GM12878 (cell line): ENCODE data around the gene DEFB131B. TPM values are rescaled to one million over a fixed set of nuclear protein-coding genes. Genes with fewer than 3 reads are reported as not detected.

ENCODE experiments used
- ATAC-seq: fragments of 200-7000 bp; cut with Tn5 transposase; 3 replicates; pipeline ENCODE4 v1.9.1; 2020; ENCODE audit warnings: mild to moderate bottlenecking, moderate library complexity
- BruUV-seq: library from RNA; stranded (reverse); fragments of 400-500 nt; replicated peaks from 2 replicates; lab custom pipeline; 2021; lab: Mats Ljungman, UMichigan
- CTCF ChIA-PET: fragments of 300-600 bp; sonication (Branson Sonifier 250); formaldehyde crosslinking; extraction: SDS; loops from one replicate; lab custom pipeline; 2021; ENCODE audit warnings: inconsistent platforms; lab: Yijun Ruan, JAX
- POLR2A ChIA-PET: fragments of 350-600 bp; formaldehyde crosslinking; extraction: SDS; loops from one replicate; lab custom pipeline; 2021; ENCODE audit warnings: inconsistent platforms; lab: Charles Lee
- RAD21 ChIA-PET: fragments of 300-600 bp; sonication (Branson Sonifier 250); formaldehyde crosslinking; loops from one replicate; lab custom pipeline; 2023; ENCODE audit warnings: antibody characterized with exemption; ENCODE audit not compliant: unreplicated experiment; lab: Charles Lee
- SMC1A ChIA-PET: fragments of 300-600 bp; sonication (Branson Sonifier 250); formaldehyde crosslinking; loops from one replicate; lab custom pipeline; 2023; ENCODE audit not compliant: unreplicated experiment, uncharacterized antibody; lab: Charles Lee
- DNase-seq: peaks from one replicate; pipeline ENCODE4 v3.0.0-alpha.2; 2011; ENCODE audit warnings: low read depth, low spot score
- FAIRE-seq: peaks from 3 replicates; lab custom pipeline; 2011; peaks lifted over from hg19 to GRCh38; lab: Jason Lieb, UNC
- H2AFZ ChIP-seq: 2 replicates; pipeline ENCODE4 v1.6.0; 2011; ENCODE audit warnings: low read depth, low read length, control low read depth; ENCODE audit not compliant: control insufficient read depth
- H3K27ac ChIP-seq: 2 replicates; pipeline ENCODE4 v1.5.1; 2011; ENCODE audit warnings: control low read depth; ENCODE audit not compliant: control insufficient read depth, insufficient read depth
- H3K27me3 ChIP-seq, 2 experiments: replicated peaks in 1 of 2; 2 replicates each; pipeline versions ENCODE4 v1.6.0 to v1.6.1; 2011; ENCODE audit warnings: low read length in 1 of 2; ENCODE audit not compliant: control insufficient read depth in 2 of 2, insufficient read depth in 2 of 2
- H3K36me3 ChIP-seq, 2 experiments: 2 replicates each; pipeline ENCODE4 v1.5.1; 2011; ENCODE audit warnings: low read length in 1 of 2; ENCODE audit not compliant: control insufficient read depth in 2 of 2, insufficient read depth in 2 of 2
- H3K4me1 ChIP-seq: 2 replicates; pipeline ENCODE4 v1.6.1; 2011; ENCODE audit warnings: mild to moderate bottlenecking, low read length, moderate library complexity, mixed read lengths; ENCODE audit not compliant: control insufficient read depth, insufficient read depth
- H3K4me2 ChIP-seq: 2 replicates; pipeline ENCODE4 v1.6.0; 2011; ENCODE audit warnings: control low read depth; ENCODE audit not compliant: control insufficient read depth, insufficient read depth
- H3K4me3 ChIP-seq: fragments of 200-600 bp; sonication (generic); 2 replicates; pipeline ENCODE4 v1.5.1; 2016
- H3K79me2 ChIP-seq: 2 replicates; pipeline ENCODE4 v1.6.0; 2011; ENCODE audit warnings: low read length; ENCODE audit not compliant: control insufficient read depth, insufficient read depth
- H3K9ac ChIP-seq: 2 replicates; pipeline ENCODE4 v1.8.0; 2011; ENCODE audit warnings: low read length, control low read depth, mixed read lengths; ENCODE audit not compliant: control insufficient read depth, insufficient read depth
- H3K9me3 ChIP-seq: replicated peaks from 3 replicates; pipeline ENCODE4 v1.5.1; 2011; ENCODE audit warnings: mild to moderate bottlenecking, low read length; ENCODE audit not compliant: control insufficient read depth, insufficient read depth
- H4K20me1 ChIP-seq: 2 replicates; pipeline ENCODE4 v1.6.0; 2011; ENCODE audit not compliant: control insufficient read depth, insufficient read depth
- CREB1 ChIP-seq: IDR thresholded peaks from 2 replicates; pipeline ENCODE4 v1.6.1; 2012; ENCODE audit warnings: low read depth, mild to moderate bottlenecking, inconsistent platforms
- FOXM1 ChIP-seq: IDR thresholded peaks from 2 replicates; pipeline ENCODE4 v1.6.1; 2012; ENCODE audit warnings: low read depth, mild to moderate bottlenecking, inconsistent platforms, low read length, moderate library complexity
- IRF4 ChIP-seq: IDR thresholded peaks from 2 replicates; pipeline ENCODE4 v1.6.1; 2011; ENCODE audit warnings: low read depth, low read length
- KDM1A ChIP-seq: fragments of 200-600 bp; sonication (generic); IDR thresholded peaks from 2 replicates; pipeline ENCODE4 v1.6.1; 2016; ENCODE audit warnings: borderline replicate concordance
- MTA3 ChIP-seq: IDR thresholded peaks from 2 replicates; pipeline ENCODE4 v1.6.1; 2012; ENCODE audit warnings: low read length, inconsistent platforms, borderline replicate concordance
- NR2C2 ChIP-seq: IDR thresholded peaks from 2 replicates; pipeline ENCODE4 v1.6.1; 2011; ENCODE audit warnings: borderline replicate concordance, low read depth; ENCODE audit not compliant: control insufficient read depth, insufficient read length
- PML ChIP-seq: IDR thresholded peaks from 2 replicates; pipeline ENCODE4 v1.6.1; 2012; ENCODE audit warnings: low read length, inconsistent platforms
- POLR2AphosphoS5 ChIP-seq: IDR thresholded peaks from 2 replicates; pipeline ENCODE4 v1.6.1; 2011; ENCODE audit warnings: mild to moderate bottlenecking, low read length, inconsistent platforms
- SPI1 ChIP-seq: IDR thresholded peaks from 2 replicates; pipeline ENCODE4 v1.6.1; 2011; ENCODE audit warnings: low read depth, mild to moderate bottlenecking, low read length, moderate library complexity, borderline replicate concordance; ENCODE audit not compliant: insufficient read depth
- ZNF207 ChIP-seq: fragments of 450-650 bp; IDR thresholded peaks from 2 replicates; pipeline ENCODE4 v1.6.1; 2014; ENCODE audit warnings: antibody characterized with exemption, mild to moderate bottlenecking, borderline replicate concordance
- ZNF384 ChIP-seq: IDR thresholded peaks from 2 replicates; pipeline ENCODE4 v1.6.1; 2012; ENCODE audit warnings: low read depth, mild to moderate bottlenecking, low read length, improper control_type of control experiment, borderline replicate concordance
- ZSCAN29 ChIP-seq: fragments of 450-650 bp; IDR thresholded peaks from 2 replicates; pipeline ENCODE4 v1.6.1; 2017; ENCODE audit warnings: mild to moderate bottlenecking, moderate library complexity
- WGBS: methylation state at CpG from one replicate; pipeline ENCODE4 v1.1.6; 2016; ENCODE audit warnings: low lambda C conversion rate; ENCODE audit not compliant: insufficient replicate concordance, insufficient coverage; ENCODE audit errors: missing lambda C conversion rate; 5-methylcytosine and 5-hydroxymethylcytosine counted together
- in situ Hi-C: fragments of 300-500 bp; cut with MboI; formaldehyde crosslinking; loops from 9 replicates; pipeline ENCODE4 v1.14.3; 2018; ENCODE audit warnings: mixed read lengths
- intact Hi-C: fragments of 100-400 bp; cut with micrococcal nuclease; formaldehyde crosslinking; loops from one replicate; pipeline ENCODE4 v1.14.2; 2022; ENCODE audit not compliant: unreplicated experiment
- polyA plus RNA-seq, 11 experiments: library from polyadenylated mRNA; depleted of rRNA in 4 of 11; unstranded in 6 of 11; stranded (reverse) in 5 of 11; fragments of >200 nt; fragmentation: Nextera tagmentation in 4 of 11; fragmentation: Illumina TruSeq in 1 of 11; extraction: Ambion mirVana in 4 of 11; extraction: Trizol in 1 of 11; gene quantifications; 1 replicate in 1 of 11; 2 replicates in 10 of 11; pipeline versions ENCODE4 v1.2.1 to v1.2.3, GENCODE V29; 2011 to 2016; ENCODE audit warnings: inconsistent platforms in 2 of 11, missing spikeins in 2 of 11, low read depth in 1 of 11
- total RNA-seq, 4 experiments: library from RNA; depleted of rRNA in 3 of 4; stranded (reverse); fragments of >200 nt in 3 of 4; fragmentation: Illumina TruSeq in 1 of 4; extraction: Trizol in 1 of 4; gene quantifications; 2 replicates each; pipeline versions ENCODE4 v1.2.1 to v1.2.3, GENCODE V29; 2013 to 2021
- TF ChIP-seq, protein P1 (sequence below): IDR thresholded peaks from 2 replicates; pipeline ENCODE4 v1.6.1; 2012; ENCODE audit warnings: mild to moderate bottlenecking, low read depth, low read length
- TF ChIP-seq, protein P2 (sequence below): fragments of 450-650 bp; IDR thresholded peaks from 2 replicates; pipeline ENCODE4 v1.6.1; 2016; ENCODE audit warnings: mild to moderate bottlenecking
- TF ChIP-seq, protein P3 (sequence below): IDR thresholded peaks from 2 replicates; pipeline ENCODE4 v1.6.1; 2011; ENCODE audit warnings: low read depth, mild to moderate bottlenecking, low read length, moderate library complexity, borderline replicate concordance; ENCODE audit errors: extremely low read depth

DEFB131B gene
- total and polyA plus RNA-seq, 10 of the 15 experiments (the other 5 are each of a cell fraction or from before 2014, with no cell fraction given) = not detected

DNA sequence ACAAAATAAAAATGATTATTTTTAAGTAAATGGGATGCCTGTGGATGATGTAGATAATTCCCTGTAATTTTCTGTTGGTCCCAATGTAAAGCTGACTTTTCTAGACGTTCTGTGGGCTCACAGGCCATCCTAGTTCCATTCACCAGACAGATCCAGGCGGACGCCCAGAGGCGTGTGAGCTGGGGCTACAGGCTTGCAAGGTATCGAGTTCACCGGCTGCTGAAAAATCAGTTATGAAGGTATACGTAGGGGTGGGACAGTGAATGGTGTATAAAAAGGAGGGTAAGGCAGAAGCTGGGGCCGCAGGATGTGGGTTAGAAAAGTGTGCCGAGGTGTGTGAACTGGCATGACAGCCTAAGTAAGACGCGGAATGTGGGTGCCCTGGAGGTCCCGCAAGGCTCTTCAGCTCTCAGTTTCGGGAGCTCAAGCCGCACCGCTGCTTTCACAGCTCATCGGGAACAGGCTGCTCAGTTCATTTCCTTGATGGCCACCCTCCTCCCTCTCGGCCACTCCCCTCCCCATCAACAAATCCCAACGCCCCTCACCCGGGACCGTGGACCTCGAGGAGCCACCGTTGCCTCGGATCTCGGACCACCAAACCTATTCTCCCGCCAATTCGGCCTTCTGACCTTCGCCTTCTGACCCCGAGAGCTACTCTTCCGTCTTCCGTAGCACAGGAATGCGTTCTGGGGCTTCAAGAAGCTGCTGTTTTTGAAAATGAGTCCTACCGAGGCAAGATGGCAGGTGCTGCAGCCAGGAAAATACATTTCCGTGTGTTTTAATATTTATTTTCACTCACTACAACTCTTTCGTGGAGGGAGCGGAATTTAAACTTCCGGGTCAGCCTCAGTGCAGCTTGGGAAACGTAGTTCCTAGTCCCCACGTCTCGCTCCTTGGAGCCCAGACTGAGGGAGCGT is 49.8 kb downstream of the DEFB131B start, which contains the start of gene XNDC1N:
XNDC1N (minus strand) TSS at position 775 of the 917 bp plus-strand sequence. CDS start 5,241 bp downstream, outside the sequence.
- peaks cover 0 to 3% of the 10 kb centered on the region in 2 experiments; a peak in 2 of 4 replicates for H3K36me3 ChIP-seq
- ChIA-PET CTCF (interaction anchor here (0.5 to 6.8 kb wide), 28 partner anchors 11 to 506 kb away, joined by 3 to 49 read pairs (median 4); partner anchors contain the start of gene CLPB), RAD21 (interaction anchor here (0.7 to 3.0 kb wide), 17 partner anchors 10 to 503 kb away, joined by 3 to 18 read pairs (median 4); partner anchors contain the start of gene ANAPC15), POLR2A (interaction anchor here (0.6 to 3.0 kb wide), 13 partner anchors 10 to 475 kb away, joined by 3 to 12 read pairs (median 4); partner anchors contain the start of genes INPPL1 and NADSYN1), SMC1A (interaction anchor here (0.7 to 7.3 kb wide), 15 partner anchors 16 to 184 kb away, joined by 3 to 63 read pairs (median 5); partner anchors contain the start of gene ANAPC15)
- H3K4me3 ChIP-seq = peak within 1 kb of the TSS; percentile 86
- H3K9ac ChIP-seq = peak within 1 kb of the TSS; percentile 93
- peak; percentile 78 for ATAC-seq
- H3K4me2 ChIP-seq = peak within 1 kb of the TSS; percentile 84
- no peaks in the 10 kb centered on the region for H4K20me1 ChIP-seq
- H3K27ac ChIP-seq = peak within 1 kb of the TSS; percentile 98
- H3K27me3 ChIP-seq = no peaks in the 10 kb centered on the region
- DNase-seq = no peak
- TSS peak; percentile 86 for BruUV-seq
- intact Hi-C loops (loop anchor here (1.0 to 2.0 kb wide), 3 partner anchors 35 to 184 kb away; partner anchors contain the start of gene ANAPC15), in situ Hi-C loops (no loop called here)
- no peaks in the 10 kb centered on the region for H3K9me3 ChIP-seq
- H3K79me2 ChIP-seq = peaks cover 62% of the 10 kb centered on the region
- H3K4me1 ChIP-seq = peaks cover 14% of the 10 kb centered on the region; the same call in 1 of the 2 replicates
- H2AFZ ChIP-seq = peak within 1 kb of the TSS; percentile 89
- WGBS = under 1% methylated on average over 40 of the region's 40 CpGs
- FAIRE-seq = peak; percentile 47
- TF ChIP-seq NR2C2 (peak; percentile 98), ZSCAN29 (no peak), MTA3 (peak; percentile 18; the same call in 1 of the 2 replicates), PML (peak; percentile 76), ZNF207 (no peak), CREB1 (no peak), IRF4 (no peak), POLR2AphosphoS5 (peak; percentile 27; the same call in 1 of the 2 replicates), SPI1 (no peak), ZNF384 (no peak), FOXM1 (no peak), KDM1A (no peak)
- TF ChIP-seq, protein P1, sequence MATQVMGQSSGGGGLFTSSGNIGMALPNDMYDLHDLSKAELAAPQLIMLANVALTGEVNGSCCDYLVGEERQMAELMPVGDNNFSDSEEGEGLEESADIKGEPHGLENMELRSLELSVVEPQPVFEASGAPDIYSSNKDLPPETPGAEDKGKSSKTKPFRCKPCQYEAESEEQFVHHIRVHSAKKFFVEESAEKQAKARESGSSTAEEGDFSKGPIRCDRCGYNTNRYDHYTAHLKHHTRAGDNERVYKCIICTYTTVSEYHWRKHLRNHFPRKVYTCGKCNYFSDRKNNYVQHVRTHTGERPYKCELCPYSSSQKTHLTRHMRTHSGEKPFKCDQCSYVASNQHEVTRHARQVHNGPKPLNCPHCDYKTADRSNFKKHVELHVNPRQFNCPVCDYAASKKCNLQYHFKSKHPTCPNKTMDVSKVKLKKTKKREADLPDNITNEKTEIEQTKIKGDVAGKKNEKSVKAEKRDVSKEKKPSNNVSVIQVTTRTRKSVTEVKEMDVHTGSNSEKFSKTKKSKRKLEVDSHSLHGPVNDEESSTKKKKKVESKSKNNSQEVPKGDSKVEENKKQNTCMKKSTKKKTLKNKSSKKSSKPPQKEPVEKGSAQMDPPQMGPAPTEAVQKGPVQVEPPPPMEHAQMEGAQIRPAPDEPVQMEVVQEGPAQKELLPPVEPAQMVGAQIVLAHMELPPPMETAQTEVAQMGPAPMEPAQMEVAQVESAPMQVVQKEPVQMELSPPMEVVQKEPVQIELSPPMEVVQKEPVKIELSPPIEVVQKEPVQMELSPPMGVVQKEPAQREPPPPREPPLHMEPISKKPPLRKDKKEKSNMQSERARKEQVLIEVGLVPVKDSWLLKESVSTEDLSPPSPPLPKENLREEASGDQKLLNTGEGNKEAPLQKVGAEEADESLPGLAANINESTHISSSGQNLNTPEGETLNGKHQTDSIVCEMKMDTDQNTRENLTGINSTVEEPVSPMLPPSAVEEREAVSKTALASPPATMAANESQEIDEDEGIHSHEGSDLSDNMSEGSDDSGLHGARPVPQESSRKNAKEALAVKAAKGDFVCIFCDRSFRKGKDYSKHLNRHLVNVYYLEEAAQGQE = no peak
- TF ChIP-seq, protein P2, sequence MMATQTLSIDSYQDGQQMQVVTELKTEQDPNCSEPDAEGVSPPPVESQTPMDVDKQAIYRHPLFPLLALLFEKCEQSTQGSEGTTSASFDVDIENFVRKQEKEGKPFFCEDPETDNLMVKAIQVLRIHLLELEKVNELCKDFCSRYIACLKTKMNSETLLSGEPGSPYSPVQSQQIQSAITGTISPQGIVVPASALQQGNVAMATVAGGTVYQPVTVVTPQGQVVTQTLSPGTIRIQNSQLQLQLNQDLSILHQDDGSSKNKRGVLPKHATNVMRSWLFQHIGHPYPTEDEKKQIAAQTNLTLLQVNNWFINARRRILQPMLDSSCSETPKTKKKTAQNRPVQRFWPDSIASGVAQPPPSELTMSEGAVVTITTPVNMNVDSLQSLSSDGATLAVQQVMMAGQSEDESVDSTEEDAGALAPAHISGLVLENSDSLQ = no peak
- TF ChIP-seq, protein P3, sequence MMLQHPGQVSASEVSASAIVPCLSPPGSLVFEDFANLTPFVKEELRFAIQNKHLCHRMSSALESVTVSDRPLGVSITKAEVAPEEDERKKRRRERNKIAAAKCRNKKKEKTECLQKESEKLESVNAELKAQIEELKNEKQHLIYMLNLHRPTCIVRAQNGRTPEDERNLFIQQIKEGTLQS = no peak
